Cardiac fibroblast (primary cell): ENCODE measurements around the gene NPAS3.

Source experiments
- DNase-seq, 2 donors: peaks; one replicate each; pipeline versions ENCODE4 v3.0.0 to v3.0.0-alpha.2; 2010; ENCODE audit warnings: low read depth in 2 of 2
- H3K4me3 ChIP-seq, 2 donors: replicated peaks in 1 of 2; 1 replicate in 1 of 2; 2 replicates in 1 of 2; pipeline ENCODE4 v1.5.1; 2011; ENCODE audit warnings: low read depth in 2 of 2, low read length in 2 of 2, mild to moderate bottlenecking in 2 of 2, moderate library complexity in 1 of 2
- CTCF ChIP-seq: IDR thresholded peaks from one replicate; pipeline ENCODE4 v1.5.1; 2011; ENCODE audit warnings: low read depth, mild to moderate bottlenecking, low read length, inconsistent platforms

The NPAS3 gene

DNA sequence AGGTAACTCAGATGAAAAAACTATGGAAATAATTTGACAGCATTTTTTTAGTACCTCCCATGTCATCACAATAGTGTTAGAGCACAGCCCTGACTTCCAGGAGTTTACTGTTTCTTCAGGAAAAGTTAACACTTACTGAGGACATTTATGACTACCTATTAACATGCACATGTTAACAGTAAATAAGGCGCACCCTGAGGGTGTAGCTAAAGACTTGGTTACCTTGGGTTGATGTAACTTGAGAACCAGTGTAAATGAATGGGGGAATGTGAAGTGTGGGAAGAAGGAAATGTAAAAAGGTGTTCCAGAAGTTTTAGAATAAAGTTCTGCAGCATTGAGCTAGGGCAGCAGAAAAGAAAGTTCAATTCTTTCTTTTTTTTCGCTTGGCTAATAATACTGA, 646.0 kb downstream of the NPAS3 start:
- DNase-seq = no peak
- no peak overlapping the region for H3K4me3 ChIP-seq
- no peak for TF ChIP-seq CTCF

- no peak for TF ChIP-seq CTCF
- no peak overlapping the region for H3K4me3 ChIP-seq
- no peak for DNase-seq
Observed at GRCh38 chr14:33586806-33587205, 648.1 kb downstream of the NPAS3 start.

DNA sequence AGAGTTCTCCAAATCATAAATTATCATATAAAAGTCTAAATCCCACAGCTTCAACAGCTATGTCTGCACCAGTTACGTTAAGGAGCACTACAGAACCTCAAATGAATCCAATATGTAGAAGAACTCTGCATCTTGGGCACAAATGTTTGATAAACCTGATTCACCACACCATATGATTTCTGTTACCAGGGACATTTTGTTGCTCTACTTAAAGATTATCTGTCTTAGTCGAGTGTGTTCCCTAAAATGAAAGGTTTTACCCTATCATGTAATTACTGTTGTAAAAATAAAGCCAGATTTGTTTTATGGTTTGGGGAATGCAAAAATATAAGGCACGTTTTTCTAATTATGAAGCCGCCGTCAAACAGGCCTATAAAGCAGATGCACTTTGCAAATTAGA, 649.1 kb downstream of the NPAS3 start:
- no peak for DNase-seq
- no peak for TF ChIP-seq CTCF
- H3K4me3 ChIP-seq = no peak overlapping the region

DNA sequence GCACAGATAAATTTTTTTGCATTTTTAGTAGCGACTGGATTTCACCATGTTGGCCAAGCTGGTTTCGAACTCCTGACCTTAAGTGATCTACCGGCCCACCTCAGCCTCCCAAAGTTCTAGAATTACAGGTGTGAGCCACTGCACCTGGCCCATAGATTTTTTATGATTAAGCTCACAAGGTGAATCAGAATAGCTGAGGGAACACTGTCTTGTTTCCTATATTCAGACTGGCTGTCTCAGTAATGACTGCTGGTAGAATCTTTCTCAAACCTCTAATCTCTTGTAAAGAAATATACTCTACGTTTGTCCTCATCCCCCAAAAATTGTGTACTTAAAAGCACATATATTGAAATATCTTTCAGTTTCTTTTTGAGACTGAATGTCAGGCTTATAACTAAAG, 650.1 kb downstream of the NPAS3 start:
- DNase-seq = no peak
- H3K4me3 ChIP-seq = no peak overlapping the region
- no peak for TF ChIP-seq CTCF

GRCh38 chr14:33589334-33589733, 650.7 kb downstream of the NPAS3 start:
- H3K4me3 ChIP-seq = no peak overlapping the region
- TF ChIP-seq CTCF = no peak
- peak; percentile 77 to 96 for DNase-seq

GRCh38 chr14:33590891-33591630, 652.4 kb downstream of the NPAS3 start:
- DNase-seq = no peak
- no peak for TF ChIP-seq CTCF
- H3K4me3 ChIP-seq = no peak overlapping the region

DNA sequence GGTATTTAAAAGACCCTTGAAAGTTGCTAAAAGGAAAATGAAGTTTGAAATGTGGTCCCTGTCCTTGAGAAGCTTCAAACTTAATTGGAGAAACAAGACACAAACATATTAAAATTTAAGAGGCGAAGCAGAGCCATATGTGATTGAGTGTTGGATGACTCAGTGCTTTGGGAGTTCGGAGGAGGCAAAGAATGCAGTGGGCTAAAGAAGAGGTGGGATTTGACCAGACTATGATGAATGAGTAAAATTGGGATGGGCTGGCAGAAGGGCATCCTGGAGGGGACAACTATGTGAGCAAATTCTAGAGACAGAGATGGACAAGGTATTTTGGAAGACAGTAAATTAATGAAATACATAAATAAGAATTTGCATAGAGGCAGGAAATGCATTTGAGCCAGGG, 653.6 kb downstream of the NPAS3 start:
- no peak for TF ChIP-seq CTCF
- no peak overlapping the region for H3K4me3 ChIP-seq
- peak in 1 of 2 donors; percentile 59 for DNase-seq
